K562 (cell line): ENCODE data around the gene SBK3. TPM values are rescaled to one million over a fixed set of nuclear protein-coding genes. Genes with fewer than 3 reads are reported as not detected.
A peak's percentile ranks its signal among the peaks of the same experiment; 100 is the strongest.

Experiments used
- CBX8 ChIP-seq: fragments of 200-600 bp; sonication (generic); IDR thresholded peaks from 2 replicates; pipeline ENCODE4 v1.6.1; 2012; ENCODE audit warnings: borderline replicate concordance, mixed run types, low read depth, mild to moderate bottlenecking, moderate library complexity, mixed read lengths, low read length, control low read depth, inconsistent platforms; ENCODE audit not compliant: poor library complexity, severe bottlenecking; ENCODE audit errors: extremely low read depth
- CCAR2 ChIP-seq: fragments of 200-400 bp; formaldehyde crosslinking; IDR thresholded peaks from 2 replicates; pipeline ENCODE4 v1.6.1; 2017; ENCODE audit warnings: mild to moderate bottlenecking, low read depth, low read length
- FOXK1 ChIP-seq: sonication (generic); formaldehyde crosslinking; IDR thresholded peaks from 2 replicates; pipeline ENCODE4 v1.8.0; 2022; ENCODE audit warnings: missing genetic modification reagents, mild to moderate bottlenecking, borderline replicate concordance
- HMGN3 ChIP-seq: IDR thresholded peaks from 2 replicates; pipeline ENCODE4 v1.6.1; 2011; ENCODE audit warnings: borderline replicate concordance, low read depth, mild to moderate bottlenecking, mixed read lengths, low read length; ENCODE audit not compliant: insufficient read length; ENCODE audit errors: extremely low read depth
- L3MBTL2 ChIP-seq: fragments of 450-650 bp; IDR thresholded peaks from 2 replicates; pipeline ENCODE4 v1.6.1; 2016; ENCODE audit warnings: mild to moderate bottlenecking, moderate library complexity
- NBN ChIP-seq: fragments of 450-650 bp; IDR thresholded peaks from 2 replicates; pipeline ENCODE4 v1.6.1; 2016; ENCODE audit warnings: low read depth, mild to moderate bottlenecking
- RAD51 ChIP-seq: fragments of 450-650 bp; IDR thresholded peaks from 2 replicates; pipeline ENCODE4 v1.7.1; 2016; ENCODE audit warnings: low read depth, mild to moderate bottlenecking, borderline replicate concordance
- SMAD3 ChIP-seq: fragments of 450-650 bp; formaldehyde crosslinking; conservative IDR thresholded peaks from 2 replicates; pipeline ENCODE4 v1.4.0; 2020; ENCODE audit warnings: mild to moderate bottlenecking
- SP1 ChIP-seq: sonication (generic); formaldehyde crosslinking; IDR thresholded peaks from 2 replicates; pipeline ENCODE4 v1.8.1; 2022; ENCODE audit warnings: mild to moderate bottlenecking, missing genetic modification reagents
- THRAP3 ChIP-seq: fragments of 450-650 bp; IDR thresholded peaks from 2 replicates; pipeline ENCODE4 v1.6.1; 2016; ENCODE audit warnings: mild to moderate bottlenecking, inconsistent platforms, borderline replicate concordance
- U2AF2 ChIP-seq: fragments of 200-400 bp; formaldehyde crosslinking; optimal IDR thresholded peaks from 2 replicates; pipeline ENCODE3; 2017; ENCODE audit warnings: low read depth, mild to moderate bottlenecking, low read length
- ZNF12 ChIP-seq: sonication (generic); formaldehyde crosslinking; IDR thresholded peaks from 2 replicates; pipeline ENCODE4 v1.4.0; 2020; ENCODE audit warnings: mild to moderate bottlenecking, missing genetic modification reagents
- ZNF140 ChIP-seq: fragments of 250-450 bp; sonication (Bioruptor Pico); IDR thresholded peaks from 2 replicates; pipeline ENCODE4 v1.8.0; 2021; ENCODE audit warnings: moderate library complexity, mild to moderate bottlenecking, inconsistent platforms
- ZNF263 ChIP-seq: sonication (generic); formaldehyde crosslinking; IDR thresholded peaks from 2 replicates; pipeline ENCODE4 v1.8.0; 2022; ENCODE audit warnings: mild to moderate bottlenecking, missing genetic modification reagents, borderline replicate concordance
- ZNF324 ChIP-seq: fragments of 250-450 bp; sonication (Bioruptor Pico); IDR thresholded peaks from 2 replicates; pipeline ENCODE4 v1.4.0; 2020; ENCODE audit warnings: mild to moderate bottlenecking
- ZZZ3 ChIP-seq: fragments of 450-650 bp; IDR thresholded peaks from 2 replicates; pipeline ENCODE4 v1.6.1; 2016; ENCODE audit warnings: antibody characterized with exemption, mild to moderate bottlenecking, moderate library complexity
- polyA plus RNA-seq, 8 experiments: library from polyadenylated mRNA; depleted of rRNA in 4 of 8; stranded (reverse) in 5 of 8; unstranded in 3 of 8; fragments of >200 nt; fragmentation: Nextera tagmentation in 2 of 8; fragmentation: Illumina TruSeq in 1 of 8; extraction: Ambion mirVana in 2 of 8; extraction: Trizol in 1 of 8; gene quantifications; 2 replicates each; pipeline versions ENCODE4 v1.2.1 to v1.2.3, GENCODE V29; 2011 to 2014; ENCODE audit warnings: inconsistent platforms in 1 of 8, missing spikeins in 1 of 8
- total RNA-seq, 7 experiments: library from RNA; depleted of rRNA in 6 of 7; stranded (reverse); fragments of >200 nt in 6 of 7; fragmentation: Illumina TruSeq in 2 of 7; extraction: Trizol in 2 of 7; gene quantifications; 2 replicates each; pipeline versions ENCODE4 v1.2.1 to v1.2.3, GENCODE V29; 2011 to 2021; ENCODE audit warnings: low replicate concordance in 1 of 7
- TF ChIP-seq, protein P1 (sequence below): fragments of 250-450 bp; sonication (Bioruptor Pico); IDR thresholded peaks from 2 replicates; pipeline ENCODE4 v1.4.0; 2020
- TF ChIP-seq, protein P2 (sequence below): fragments of 450-650 bp; formaldehyde crosslinking; conservative IDR thresholded peaks from 2 replicates; pipeline ENCODE4 v1.4.0; 2022; ENCODE audit warnings: mild to moderate bottlenecking, missing genetic modification characterization
- TF ChIP-seq, protein P3 (sequence below): sonication (generic); formaldehyde crosslinking; IDR thresholded peaks from 2 replicates; pipeline ENCODE4 v1.8.0; 2022; ENCODE audit warnings: mild to moderate bottlenecking, missing genetic modification reagents
- TF ChIP-seq, protein P4 (sequence below): sonication (generic); formaldehyde crosslinking; IDR thresholded peaks from 2 replicates; pipeline ENCODE4 v1.9.0; 2022; ENCODE audit warnings: mild to moderate bottlenecking, missing genetic modification reagents

SBK3 gene
- total and polyA plus RNA-seq, 9 of the 15 experiments (the other 6 are each of a cell fraction or from before 2014, with no cell fraction given) = 0.11 to 0.43 (median 0.13) TPM; not detected in 6

DNA sequence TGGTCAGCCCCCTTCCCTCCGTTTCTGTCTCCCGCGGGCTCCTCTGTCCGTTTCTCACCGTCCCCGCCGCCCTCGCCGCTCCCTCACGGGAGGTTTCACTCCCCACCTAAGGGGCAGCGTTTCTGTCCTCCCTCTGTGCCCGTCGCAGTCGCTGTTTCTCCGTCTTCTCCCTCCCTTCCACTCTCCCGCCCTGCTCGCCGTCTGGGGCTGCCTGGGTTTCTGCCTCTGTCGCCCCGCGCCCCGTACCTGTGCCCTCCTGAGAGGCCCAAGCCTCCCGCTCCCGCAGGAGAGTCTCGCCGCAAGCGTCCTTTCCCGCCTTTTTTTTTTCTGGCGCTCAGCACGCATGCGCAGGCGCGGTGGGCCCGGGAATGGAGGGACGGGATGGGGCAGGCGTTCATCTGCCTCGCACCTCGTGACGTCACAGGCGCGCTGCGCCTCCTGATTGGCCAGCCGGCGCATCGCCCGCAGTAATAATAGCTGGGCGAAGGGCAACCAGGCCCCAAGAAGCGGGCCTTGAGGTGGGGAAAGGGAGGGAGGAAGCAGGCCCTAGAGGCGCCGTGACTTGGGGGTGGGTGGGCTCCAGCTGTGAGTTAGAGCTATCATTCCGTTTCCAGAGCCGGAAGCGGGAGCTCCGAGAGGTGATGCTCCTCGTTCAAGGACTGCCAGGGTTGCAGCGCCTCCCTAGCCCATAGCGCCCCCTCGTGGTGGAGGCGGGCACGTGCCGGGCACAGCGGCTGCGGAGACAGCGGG lies 41.7 kb downstream of the SBK3 start (continued):
- TF ChIP-seq, protein P1, sequence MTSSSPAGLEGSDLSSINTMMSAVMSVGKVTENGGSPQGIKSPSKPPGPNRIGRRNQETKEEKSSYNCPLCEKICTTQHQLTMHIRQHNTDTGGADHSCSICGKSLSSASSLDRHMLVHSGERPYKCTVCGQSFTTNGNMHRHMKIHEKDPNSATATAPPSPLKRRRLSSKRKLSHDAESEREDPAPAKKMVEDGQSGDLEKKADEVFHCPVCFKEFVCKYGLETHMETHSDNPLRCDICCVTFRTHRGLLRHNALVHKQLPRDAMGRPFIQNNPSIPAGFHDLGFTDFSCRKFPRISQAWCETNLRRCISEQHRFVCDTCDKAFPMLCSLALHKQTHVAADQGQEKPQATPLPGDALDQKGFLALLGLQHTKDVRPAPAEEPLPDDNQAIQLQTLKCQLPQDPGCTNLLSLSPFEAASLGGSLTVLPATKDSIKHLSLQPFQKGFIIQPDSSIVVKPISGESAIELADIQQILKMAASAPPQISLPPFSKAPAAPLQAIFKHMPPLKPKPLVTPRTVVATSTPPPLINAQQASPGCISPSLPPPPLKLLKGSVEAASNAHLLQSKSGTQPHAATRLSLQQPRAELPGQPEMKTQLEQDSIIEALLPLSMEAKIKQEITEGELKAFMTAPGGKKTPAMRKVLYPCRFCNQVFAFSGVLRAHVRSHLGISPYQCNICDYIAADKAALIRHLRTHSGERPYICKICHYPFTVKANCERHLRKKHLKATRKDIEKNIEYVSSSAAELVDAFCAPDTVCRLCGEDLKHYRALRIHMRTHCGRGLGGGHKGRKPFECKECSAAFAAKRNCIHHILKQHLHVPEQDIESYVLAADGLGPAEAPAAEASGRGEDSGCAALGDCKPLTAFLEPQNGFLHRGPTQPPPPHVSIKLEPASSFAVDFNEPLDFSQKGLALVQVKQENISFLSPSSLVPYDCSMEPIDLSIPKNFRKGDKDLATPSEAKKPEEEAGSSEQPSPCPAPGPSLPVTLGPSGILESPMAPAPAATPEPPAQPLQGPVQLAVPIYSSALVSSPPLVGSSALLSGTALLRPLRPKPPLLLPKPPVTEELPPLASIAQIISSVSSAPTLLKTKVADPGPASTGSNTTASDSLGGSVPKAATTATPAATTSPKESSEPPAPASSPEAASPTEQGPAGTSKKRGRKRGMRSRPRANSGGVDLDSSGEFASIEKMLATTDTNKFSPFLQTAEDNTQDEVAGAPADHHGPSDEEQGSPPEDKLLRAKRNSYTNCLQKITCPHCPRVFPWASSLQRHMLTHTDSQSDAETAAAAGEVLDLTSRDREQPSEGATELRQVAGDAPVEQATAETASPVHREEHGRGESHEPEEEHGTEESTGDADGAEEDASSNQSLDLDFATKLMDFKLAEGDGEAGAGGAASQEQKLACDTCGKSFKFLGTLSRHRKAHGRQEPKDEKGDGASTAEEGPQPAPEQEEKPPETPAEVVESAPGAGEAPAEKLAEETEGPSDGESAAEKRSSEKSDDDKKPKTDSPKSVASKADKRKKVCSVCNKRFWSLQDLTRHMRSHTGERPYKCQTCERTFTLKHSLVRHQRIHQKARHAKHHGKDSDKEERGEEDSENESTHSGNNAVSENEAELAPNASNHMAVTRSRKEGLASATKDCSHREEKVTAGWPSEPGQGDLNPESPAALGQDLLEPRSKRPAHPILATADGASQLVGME (CRISPR knock-in tag) = 0 out of 2 replicates have a peak, but pooled peaks have one; percentile 22
- TF ChIP-seq CCAR2 (no peak), L3MBTL2 (peak; percentile 100), THRAP3 (no peak), RAD51 (no peak), SP1 (CRISPR knock-in tag) (0 out of 2 replicates have a peak, but pooled peaks have one; percentile 67), ZNF140 (CRISPR knock-in tag) (no peak), FOXK1 (CRISPR knock-in tag) (peak; percentile 100), CBX8 (no peak), SMAD3 (CRISPR knock-in tag) (no peak), HMGN3 (peak; percentile 65), ZNF324 (no peak), ZZZ3 (no peak), ZNF263 (CRISPR knock-in tag) (peak; percentile 89), ZNF12 (CRISPR knock-in tag) (0 out of 2 replicates have a peak, but pooled peaks have one; percentile 56), U2AF2 (no peak), NBN (peak; percentile 100)
- TF ChIP-seq, protein P2, sequence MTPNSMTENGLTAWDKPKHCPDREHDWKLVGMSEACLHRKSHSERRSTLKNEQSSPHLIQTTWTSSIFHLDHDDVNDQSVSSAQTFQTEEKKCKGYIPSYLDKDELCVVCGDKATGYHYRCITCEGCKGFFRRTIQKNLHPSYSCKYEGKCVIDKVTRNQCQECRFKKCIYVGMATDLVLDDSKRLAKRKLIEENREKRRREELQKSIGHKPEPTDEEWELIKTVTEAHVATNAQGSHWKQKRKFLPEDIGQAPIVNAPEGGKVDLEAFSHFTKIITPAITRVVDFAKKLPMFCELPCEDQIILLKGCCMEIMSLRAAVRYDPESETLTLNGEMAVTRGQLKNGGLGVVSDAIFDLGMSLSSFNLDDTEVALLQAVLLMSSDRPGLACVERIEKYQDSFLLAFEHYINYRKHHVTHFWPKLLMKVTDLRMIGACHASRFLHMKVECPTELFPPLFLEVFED (CRISPR knock-in tag) = no peak
- TF ChIP-seq, protein P3, sequence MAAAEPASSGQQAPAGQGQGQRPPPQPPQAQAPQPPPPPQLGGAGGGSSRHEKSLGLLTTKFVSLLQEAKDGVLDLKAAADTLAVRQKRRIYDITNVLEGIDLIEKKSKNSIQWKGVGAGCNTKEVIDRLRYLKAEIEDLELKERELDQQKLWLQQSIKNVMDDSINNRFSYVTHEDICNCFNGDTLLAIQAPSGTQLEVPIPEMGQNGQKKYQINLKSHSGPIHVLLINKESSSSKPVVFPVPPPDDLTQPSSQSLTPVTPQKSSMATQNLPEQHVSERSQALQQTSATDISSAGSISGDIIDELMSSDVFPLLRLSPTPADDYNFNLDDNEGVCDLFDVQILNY = peak; percentile 99
- TF ChIP-seq, protein P4, sequence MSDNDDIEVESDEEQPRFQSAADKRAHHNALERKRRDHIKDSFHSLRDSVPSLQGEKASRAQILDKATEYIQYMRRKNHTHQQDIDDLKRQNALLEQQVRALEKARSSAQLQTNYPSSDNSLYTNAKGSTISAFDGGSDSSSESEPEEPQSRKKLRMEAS (CRISPR knock-in tag) = peak; percentile 100
